Measurements from ENCODE around the gene ENTREP3.

The ENTREP3 gene

GRCh38 chr1:155279268-155279667 lies 24.0 kb upstream of the ENTREP3 start:
- TF ChIP-seq CTCF (IDR thresholded peaks at IDR 0.05; ENCODE audit: low read depth, low read length): no peak
- no peak for DNase-seq
- H3K4me1 ChIP-seq: no peaks in the 10 kb centered on the region
- no peak overlapping the region for H3K4me3 ChIP-seq (ENCODE audit: low read depth, low read length)
- no peaks in the 10 kb centered on the region for H3K9me3 ChIP-seq
- H3K27me3 ChIP-seq: no peaks in the 10 kb centered on the region
- H3K36me3 ChIP-seq: no peaks in the 10 kb centered on the region

GRCh38 chr1:155278689-155279160 lies 23.4 kb upstream of the ENTREP3 start:
- H3K27me3 ChIP-seq: no peaks in the 10 kb centered on the region
- TF ChIP-seq CTCF (IDR thresholded peaks at IDR 0.05; ENCODE audit: low read depth, low read length): no peak
- no peaks in the 10 kb centered on the region for H3K36me3 ChIP-seq
- H3K4me3 ChIP-seq (ENCODE audit: low read depth, low read length): peak overlapping the region; percentile 86
- H3K9me3 ChIP-seq: no peaks in the 10 kb centered on the region
- no peak for DNase-seq
- peaks cover 2% of the 10 kb centered on the region for H3K4me1 ChIP-seq

GRCh38 chr1:155277902-155278688 lies 22.8 kb upstream of the ENTREP3 start:
- peak; percentile 63 for TF ChIP-seq CTCF (IDR thresholded peaks at IDR 0.05; ENCODE audit: low read depth, low read length)
- no peaks in the 10 kb centered on the region for H3K36me3 ChIP-seq
- no peaks in the 10 kb centered on the region for H3K9me3 ChIP-seq
- H3K4me1 ChIP-seq: peaks cover 3% of the 10 kb centered on the region
- DNase-seq: peak; percentile 66
- H3K4me3 ChIP-seq (ENCODE audit: low read depth, low read length): peak overlapping the region; percentile 86
- H3K27me3 ChIP-seq: no peaks in the 10 kb centered on the region

- peak within 1 kb of the TSS; percentile 86 for H3K4me3 ChIP-seq (ENCODE audit: low read depth, low read length)
- no peaks in the 10 kb centered on the region for H3K27me3 ChIP-seq
- peak; percentile 100 for DNase-seq
- no peaks in the 10 kb centered on the region for H3K9me3 ChIP-seq
- peak; percentile 28 for TF ChIP-seq CTCF (IDR thresholded peaks at IDR 0.05; ENCODE audit: low read depth, low read length)
- no peaks in the 10 kb centered on the region for H3K36me3 ChIP-seq
- H3K4me1 ChIP-seq: peaks cover 3% of the 10 kb centered on the region
These were observed 22.0 kb upstream of the ENTREP3 start, which contains the start of gene HCN3 for GRCh38 chr1:155277070-155277901. Gene HCN3, plus strand, starts transcription at chr1:155277463. Its CDS starts 128 bp downstream, at chr1:155277591.

GRCh38 chr1:155273343-155274245 lies 18.3 kb upstream of the ENTREP3 start, which contains the start of gene CLK2:
Gene CLK2, minus strand, starts transcription at chr1:155273504. Its CDS starts 2,527 bp downstream, at chr1:155270977.
- H3K9me3 ChIP-seq: no peaks in the 10 kb centered on the region
- peaks cover 28% of the 10 kb centered on the region for H3K36me3 ChIP-seq
- no peaks in the 10 kb centered on the region for H3K27me3 ChIP-seq
- H3K4me1 ChIP-seq: peaks cover 3% of the 10 kb centered on the region
- DNase-seq: peak; percentile 99
- H3K4me3 ChIP-seq (ENCODE audit: low read depth, low read length): peak within 1 kb of the TSS; percentile 98
- TF ChIP-seq CTCF (IDR thresholded peaks at IDR 0.05; ENCODE audit: low read depth, low read length): no peak
